ENCODE data around the gene LRRC4B. TPM values are rescaled to one million over a fixed set of nuclear protein-coding genes. Genes with fewer than 3 reads are reported as not detected.
A peak's percentile ranks its signal among the peaks of the same experiment; 100 is the strongest.

Gene LRRC4B
- total RNA-seq, 6 donors from 2014 or later = 0.69 to 5.1 (median 1.7) TPM

GRCh38 chr19:50559636-50560035 is 8.6 kb downstream of the LRRC4B start:
- Histone ChIP-seq H3K27me3 (peaks cover 0 to 20% (median 9%) of the 10 kb centered on the region in 4 donors), H3K27ac (no peak overlapping the region), H3K36me3 (no peaks in the 10 kb centered on the region), H3K4me1 (peaks cover 9 to 14% (median 13%) of the 10 kb centered on the region in 4 donors), H3K9me3 (no peaks in the 10 kb centered on the region), H3K4me3 (no peak overlapping the region)
- DNase-seq = no peak
- ATAC-seq (ENCODE audit: low FRiP score in 2 of 2) = no peak
- TF ChIP-seq CTCF (IDR thresholded peaks at IDR 0.05) (no peak), EP300 (IDR thresholded peaks at IDR 0.05) (no peak), POLR2A (IDR thresholded peaks at IDR 0.05) (no peak), POLR2AphosphoS5 (IDR thresholded peaks at IDR 0.05) (no peak)
- 48 to 67% methylated on average over 10 of the region's 10 CpGs for WGBS, 2 donors

- no peak for ATAC-seq (ENCODE audit: low FRiP score in 2 of 2)
- no peak for TF ChIP-seq EP300 (IDR thresholded peaks at IDR 0.05)
- TF ChIP-seq CTCF (IDR thresholded peaks at IDR 0.05) = no peak
- no peak for TF ChIP-seq POLR2AphosphoS5 (IDR thresholded peaks at IDR 0.05)
- no peak for TF ChIP-seq POLR2A (IDR thresholded peaks at IDR 0.05)
- no peaks in the 10 kb centered on the region for H3K36me3 ChIP-seq
- DNase-seq = no peak
- H3K9me3 ChIP-seq = no peaks in the 10 kb centered on the region
- no peak overlapping the region for H3K4me3 ChIP-seq
- H3K27me3 ChIP-seq = peaks cover 0 to 20% (median 9%) of the 10 kb centered on the region in 4 donors
- H3K27ac ChIP-seq = no peak overlapping the region
- 87 to 90% methylated on average over 11 to 13 of the region's 13 CpGs for WGBS, 2 donors
- H3K4me1 ChIP-seq = peaks cover 9 to 14% (median 13%) of the 10 kb centered on the region in 4 donors
These were observed 9.8 kb downstream of the LRRC4B start for GRCh38 chr19:50558449-50558848.

GRCh38 chr19:50558039-50558438 is 10.2 kb downstream of the LRRC4B start:
- H3K4me3 ChIP-seq = no peak overlapping the region
- peaks cover 9 to 14% (median 13%) of the 10 kb centered on the region in 4 donors for H3K4me1 ChIP-seq
- H3K36me3 ChIP-seq = no peaks in the 10 kb centered on the region
- H3K27ac ChIP-seq = no peak overlapping the region
- H3K9me3 ChIP-seq = no peaks in the 10 kb centered on the region
- 93 to 97% methylated on average over 4 of the region's 4 CpGs for WGBS, 2 donors
- H3K27me3 ChIP-seq = peaks cover 0 to 20% (median 7%) of the 10 kb centered on the region in 4 donors
- TF ChIP-seq CTCF (IDR thresholded peaks at IDR 0.05) (no peak), POLR2A (IDR thresholded peaks at IDR 0.05) (no peak), EP300 (IDR thresholded peaks at IDR 0.05) (no peak), POLR2AphosphoS5 (IDR thresholded peaks at IDR 0.05) (no peak)
- ATAC-seq (ENCODE audit: low FRiP score in 2 of 2) (no peak), DNase-seq (no peak)

- Histone ChIP-seq H3K4me1 (peaks cover 9 to 14% (median 13%) of the 10 kb centered on the region in 4 donors), H3K36me3 (no peaks in the 10 kb centered on the region), H3K27ac (peak overlapping the region in 1 of 4 donors; percentile 0), H3K4me3 (peak overlapping the region in 1 of 4 donors; percentile 47), H3K9me3 (no peaks in the 10 kb centered on the region), H3K27me3 (peaks cover 0 to 22% (median 7%) of the 10 kb centered on the region in 4 donors)
- ATAC-seq (ENCODE audit: low FRiP score in 2 of 2) (no peak), DNase-seq (no peak)
- TF ChIP-seq EP300 (IDR thresholded peaks at IDR 0.05) (no peak), CTCF (IDR thresholded peaks at IDR 0.05) (no peak), POLR2AphosphoS5 (IDR thresholded peaks at IDR 0.05) (no peak), POLR2A (IDR thresholded peaks at IDR 0.05) (no peak)
- WGBS, 2 donors = 20 to 23% methylated on average over 18 to 20 of the region's 20 CpGs
These were observed 11.1 kb downstream of the LRRC4B start for GRCh38 chr19:50557009-50557613.

All from upper lobe of left lung (tissue), 6 donors.